Gastrocnemius medialis (tissue), 4 donors: Measurements from ENCODE around the gene MAGEB17.

Experiments
- POLR2A ChIP-seq, 2 donors: fragments of 450-650 bp; IDR thresholded peaks; one replicate each; pipeline ENCODE4 v1.6.1; 2017; ENCODE audit warnings: antibody characterized with exemption in 2 of 2, mild to moderate bottlenecking in 2 of 2, moderate library complexity in 2 of 2
- TF ChIP-seq, protein P1 (sequence below), 5 experiments: fragments of 450-650 bp in 3 of 5; fragments of 200-600 bp in 2 of 5; sonication (generic) in 2 of 5; IDR thresholded peaks in 4 of 5; conservative IDR thresholded peaks in 1 of 5; 1 replicate in 4 of 5; 2 replicates in 1 of 5; pipeline ENCODE4 v1.5.1; 2016 to 2019; ENCODE audit warnings: antibody characterized with exemption in 5 of 5, mild to moderate bottlenecking in 3 of 5, moderate library complexity in 3 of 5

DNA sequence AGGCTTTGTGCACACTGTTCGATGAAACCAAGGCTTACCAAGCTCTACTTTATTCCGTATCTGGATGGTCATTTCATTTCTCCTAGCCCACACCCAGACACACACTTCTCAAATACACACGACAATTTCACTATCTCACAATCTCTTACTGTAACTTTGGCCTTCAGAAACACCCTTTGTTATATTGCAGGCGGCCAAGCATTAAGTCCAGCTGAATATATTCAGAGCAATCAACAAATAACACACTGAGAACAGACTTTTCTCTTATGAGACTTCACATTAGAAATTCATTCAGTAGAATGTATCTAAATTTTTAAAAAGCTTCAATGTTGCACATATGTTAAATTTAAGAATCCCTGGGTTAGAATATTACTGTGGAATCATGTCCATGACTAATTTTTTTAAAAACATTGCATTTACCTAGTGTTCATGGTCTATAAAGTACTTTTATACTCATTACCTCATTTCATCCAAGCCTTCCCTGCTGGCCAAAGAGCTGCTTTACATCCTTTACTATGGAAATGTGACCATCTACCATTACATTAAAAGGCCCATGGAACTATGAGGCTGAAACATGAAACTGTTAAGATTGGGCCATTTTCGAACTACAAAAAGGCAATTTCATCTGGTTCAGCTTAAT lies 10.5 kb upstream of the MAGEB17 start:
- TF ChIP-seq, protein P1, sequence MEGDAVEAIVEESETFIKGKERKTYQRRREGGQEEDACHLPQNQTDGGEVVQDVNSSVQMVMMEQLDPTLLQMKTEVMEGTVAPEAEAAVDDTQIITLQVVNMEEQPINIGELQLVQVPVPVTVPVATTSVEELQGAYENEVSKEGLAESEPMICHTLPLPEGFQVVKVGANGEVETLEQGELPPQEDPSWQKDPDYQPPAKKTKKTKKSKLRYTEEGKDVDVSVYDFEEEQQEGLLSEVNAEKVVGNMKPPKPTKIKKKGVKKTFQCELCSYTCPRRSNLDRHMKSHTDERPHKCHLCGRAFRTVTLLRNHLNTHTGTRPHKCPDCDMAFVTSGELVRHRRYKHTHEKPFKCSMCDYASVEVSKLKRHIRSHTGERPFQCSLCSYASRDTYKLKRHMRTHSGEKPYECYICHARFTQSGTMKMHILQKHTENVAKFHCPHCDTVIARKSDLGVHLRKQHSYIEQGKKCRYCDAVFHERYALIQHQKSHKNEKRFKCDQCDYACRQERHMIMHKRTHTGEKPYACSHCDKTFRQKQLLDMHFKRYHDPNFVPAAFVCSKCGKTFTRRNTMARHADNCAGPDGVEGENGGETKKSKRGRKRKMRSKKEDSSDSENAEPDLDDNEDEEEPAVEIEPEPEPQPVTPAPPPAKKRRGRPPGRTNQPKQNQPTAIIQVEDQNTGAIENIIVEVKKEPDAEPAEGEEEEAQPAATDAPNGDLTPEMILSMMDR (IDR thresholded peaks at IDR 0.05 in 4 of 5, conservative IDR thresholded peaks at IDR 0.05 in 1 of 5), result no peak
- TF ChIP-seq POLR2A (IDR thresholded peaks at IDR 0.05), result no peak
